Thoracic aorta (tissue), 2 donors: ENCODE results near the gene C15orf40. TPM values are rescaled to one million over a fixed set of nuclear protein-coding genes. Genes with fewer than 3 reads are reported as not detected.

ENCODE experiments used
- ATAC-seq: fragments of 150-250 bp; one replicate; pipeline ENCODE4 v1.8.0; 2017; ENCODE audit warnings: low read depth; ENCODE audit not compliant: insufficient number of reproducible peaks, low FRiP score
- DNase-seq: peaks from one replicate; pipeline ENCODE4 v3.0.0-alpha.2; 2020; ENCODE audit warnings: low spot score
- H3K27ac ChIP-seq, 2 donors: fragments of 200-600 bp; sonication (generic); 1 replicate in 1 of 2; 2 replicates in 1 of 2; pipeline ENCODE4 v1.5.1; 2016; ENCODE audit warnings: mild to moderate bottlenecking in 2 of 2, moderate library complexity in 2 of 2
- H3K27me3 ChIP-seq: fragments of 200-600 bp; sonication (generic); replicated peaks from 2 replicates; pipeline ENCODE4 v1.6.0; 2016; ENCODE audit warnings: mild to moderate bottlenecking; ENCODE audit not compliant: insufficient read depth
- H3K36me3 ChIP-seq: fragments of 200-600 bp; sonication (generic); one replicate; pipeline ENCODE4 v1.5.1; 2016
- H3K4me1 ChIP-seq, 2 donors: fragments of 200-600 bp; sonication (generic); 1 replicate in 1 of 2; 2 replicates in 1 of 2; pipeline versions ENCODE4 v1.5.1 to v1.6.0; 2016; ENCODE audit warnings: low read depth in 2 of 2, mild to moderate bottlenecking in 1 of 2; ENCODE audit not compliant: control insufficient read depth in 1 of 2
- H3K4me3 ChIP-seq: fragments of 200-600 bp; sonication (generic); 2 replicates; pipeline ENCODE4 v1.5.1; 2016; ENCODE audit warnings: mild to moderate bottlenecking
- H3K9me3 ChIP-seq: fragments of 200-600 bp; sonication (generic); 2 replicates; pipeline ENCODE4 v1.5.1; 2016
- CTCF ChIP-seq: fragments of 200-600 bp; sonication (generic); IDR thresholded peaks from one replicate; pipeline ENCODE4 v1.5.1; 2019; ENCODE audit warnings: antibody characterized with exemption
- total RNA-seq, 2 donors: library from RNA; depleted of rRNA; stranded (reverse); fragments of >200 nt; gene quantifications; one replicate each; pipeline versions ENCODE4 v1.1.0 to v1.2.3, GENCODE V29; 2016

The C15orf40 gene
- total RNA-seq, 2 donors from 2014 or later: 10.2 to 16.7 TPM

- DNase-seq (no peak), ATAC-seq (no peak)
- peaks cover 0 to 8% of the 10 kb centered on the region in 2 donors for H3K4me1 ChIP-seq
- no peak overlapping the region for H3K4me3 ChIP-seq
- H3K27ac ChIP-seq: no peak overlapping the region
- no peaks in the 10 kb centered on the region for H3K27me3 ChIP-seq
- no peaks in the 10 kb centered on the region for H3K9me3 ChIP-seq
- TF ChIP-seq CTCF: no peak
- H3K36me3 ChIP-seq: no peaks in the 10 kb centered on the region
These were observed 40.0 kb downstream of the C15orf40 start for GRCh38 chr15:82971218-82971984.

DNA sequence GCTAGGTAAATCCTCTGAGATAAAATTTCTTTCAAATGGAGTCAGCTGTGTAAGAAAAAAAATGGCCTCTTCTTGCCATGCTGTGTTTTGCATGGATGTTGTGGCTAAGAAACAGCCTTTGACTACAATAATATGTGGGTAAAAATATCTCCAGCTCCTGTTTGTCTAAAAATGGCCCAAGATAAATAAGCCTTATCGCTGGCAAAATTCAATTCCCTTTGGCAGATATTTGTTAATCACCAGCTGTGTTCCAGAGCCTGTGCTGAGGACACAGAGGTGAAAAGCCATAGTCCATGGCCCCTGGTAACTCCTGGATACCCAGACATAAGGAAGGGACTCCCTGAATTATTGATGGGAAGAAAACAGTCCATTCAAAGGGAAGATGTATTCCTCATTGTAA, 40.7 kb downstream of the C15orf40 start:
- Histone ChIP-seq H3K27ac (no peak overlapping the region), H3K27me3 (no peaks in the 10 kb centered on the region), H3K4me1 (peaks cover 0 to 8% of the 10 kb centered on the region in 2 donors), H3K36me3 (no peaks in the 10 kb centered on the region), H3K4me3 (no peak overlapping the region), H3K9me3 (no peaks in the 10 kb centered on the region)
- TF ChIP-seq CTCF: no peak
- DNase-seq (no peak), ATAC-seq (no peak)

GRCh38 chr15:82970078-82970686, 41.3 kb downstream of the C15orf40 start:
- Histone ChIP-seq H3K4me3 (no peak overlapping the region), H3K27ac (no peak overlapping the region), H3K27me3 (no peaks in the 10 kb centered on the region), H3K36me3 (no peaks in the 10 kb centered on the region), H3K4me1 (peaks cover 0 to 8% of the 10 kb centered on the region in 2 donors), H3K9me3 (no peaks in the 10 kb centered on the region)
- ATAC-seq (no peak), DNase-seq (no peak)
- no peak for TF ChIP-seq CTCF

GRCh38 chr15:82969353-82969752, 42.1 kb downstream of the C15orf40 start:
- DNase-seq: no peak
- Histone ChIP-seq H3K36me3 (no peaks in the 10 kb centered on the region), H3K9me3 (no peaks in the 10 kb centered on the region), H3K4me3 (no peak overlapping the region), H3K27ac (no peak overlapping the region), H3K4me1 (peaks cover 0 to 8% of the 10 kb centered on the region in 2 donors), H3K27me3 (no peaks in the 10 kb centered on the region)
- no peak for TF ChIP-seq CTCF
- ATAC-seq: no peak

DNA sequence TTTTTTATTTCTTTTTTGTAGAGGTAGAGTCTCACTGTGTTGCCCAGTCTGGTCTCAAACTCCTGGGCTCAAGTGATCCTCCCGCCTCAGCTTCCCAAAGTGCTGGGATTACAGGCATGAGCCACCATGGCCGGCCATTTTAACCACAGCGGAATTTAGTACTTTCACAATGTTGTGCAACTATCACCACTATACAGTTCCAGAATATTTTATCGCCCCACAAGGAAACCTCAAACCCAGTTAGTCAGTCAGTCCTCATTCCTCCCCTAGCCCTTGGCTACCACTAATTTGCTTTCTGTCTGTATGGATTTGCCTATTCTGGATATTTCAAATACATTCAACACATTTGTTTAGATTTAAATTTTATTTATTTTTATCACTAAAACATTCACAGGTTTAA, 43.4 kb downstream of the C15orf40 start:
- ATAC-seq: no peak
- Histone ChIP-seq H3K27me3 (no peaks in the 10 kb centered on the region), H3K36me3 (no peaks in the 10 kb centered on the region), H3K9me3 (no peaks in the 10 kb centered on the region), H3K27ac (no peak overlapping the region), H3K4me3 (no peak overlapping the region), H3K4me1 (peaks cover 0 to 8% of the 10 kb centered on the region in 2 donors)
- TF ChIP-seq CTCF: no peak
- DNase-seq: no peak
